IMR-90 (cell line): Measurements from ENCODE around the gene LYRM2. TPM values are rescaled to one million over a fixed set of nuclear protein-coding genes. Genes with fewer than 3 reads are reported as not detected.
A peak's percentile ranks its signal among the peaks of the same experiment; 100 is the strongest.

ENCODE experiments used
- ATAC-seq: fragments of 200-7000 bp; cut with Tn5 transposase; 2 replicates; pipeline ENCODE4 v1.9.1; 2020; ENCODE audit warnings: low read depth, mild to moderate bottlenecking, moderate library complexity
- BruUV-seq: library from RNA; stranded (reverse); fragments of 400-500 nt; replicated peaks from 2 replicates; lab custom pipeline; 2021; lab: Mats Ljungman, UMichigan
- CTCF ChIA-PET: fragments of 300-600 bp; formaldehyde crosslinking; extraction: SDS; loops from one replicate; lab custom pipeline; 2021; ENCODE audit warnings: antibody characterized with exemption; lab: Yijun Ruan, JAX
- POLR2A ChIA-PET: fragments of 300-600 bp; sonication (Branson Sonifier 250); formaldehyde crosslinking; loops from one replicate; lab custom pipeline; 2022; ENCODE audit warnings: antibody characterized with exemption; ENCODE audit not compliant: unreplicated experiment; lab: Charles Lee
- DNase-seq: peaks from one replicate; pipeline ENCODE4 v3.0.0; 2013
- H2AFZ ChIP-seq: replicated peaks from 2 replicates; pipeline ENCODE3; 2013; ENCODE audit warnings: low read length, mild to moderate bottlenecking; ENCODE audit not compliant: poor library complexity
- H2AK5ac ChIP-seq: 2 replicates; pipeline ENCODE4 v1.6.1; 2013; ENCODE audit warnings: low read depth, low read length, inconsistent platforms
- H2AK9ac ChIP-seq: replicated peaks from 2 replicates; pipeline ENCODE3; 2013; ENCODE audit warnings: mild to moderate bottlenecking, low read depth, low read length, moderate library complexity; ENCODE audit not compliant: poor library complexity
- H2BK120ac ChIP-seq: 2 replicates; pipeline ENCODE4 v1.6.1; 2013; ENCODE audit warnings: low read depth, low read length, inconsistent platforms
- H2BK15ac ChIP-seq: 3 replicates; pipeline ENCODE4 v1.6.1; 2013; ENCODE audit warnings: low read depth, low read length, inconsistent platforms
- H2BK20ac ChIP-seq: 2 replicates; pipeline ENCODE4 v1.6.1; 2013; ENCODE audit warnings: low read depth, mild to moderate bottlenecking, inconsistent platforms, low read length, moderate library complexity
- H2BK5ac ChIP-seq: 2 replicates; pipeline ENCODE4 v1.6.1; 2013; ENCODE audit warnings: mild to moderate bottlenecking, low read depth, low read length, inconsistent platforms; ENCODE audit not compliant: poor library complexity, severe bottlenecking
- H3K14ac ChIP-seq: replicated peaks from 2 replicates; pipeline ENCODE4 v1.6.1; 2013; ENCODE audit warnings: low read depth, low read length, inconsistent platforms
- H3K18ac ChIP-seq: 2 replicates; pipeline ENCODE4 v1.6.1; 2013; ENCODE audit warnings: low read depth, low read length, control low read depth
- H3K23ac ChIP-seq: 2 replicates; pipeline ENCODE4 v1.6.1; 2013; ENCODE audit warnings: low read depth, low read length, inconsistent platforms
- H3K27ac ChIP-seq: 2 replicates; pipeline ENCODE4 v1.5.1; 2013; ENCODE audit warnings: mild to moderate bottlenecking, control low read depth, low read length; ENCODE audit not compliant: insufficient read depth
- H3K27me3 ChIP-seq: 2 replicates; pipeline ENCODE4 v1.6.1; 2013; ENCODE audit warnings: low read length; ENCODE audit not compliant: control insufficient read depth, insufficient read depth
- H3K36me3 ChIP-seq: 2 replicates; pipeline ENCODE4 v1.6.1; 2013; ENCODE audit warnings: low read length, mixed read lengths; ENCODE audit not compliant: control insufficient read depth, insufficient read depth
- H3K4ac ChIP-seq: 2 replicates; pipeline ENCODE4 v1.6.1; 2013; ENCODE audit warnings: low read depth, low read length, inconsistent platforms
- H3K4me1 ChIP-seq: 2 replicates; pipeline ENCODE4 v1.6.1; 2013; ENCODE audit warnings: low read length, mixed read lengths; ENCODE audit not compliant: control insufficient read depth, insufficient read depth
- H3K4me2 ChIP-seq: 2 replicates; pipeline ENCODE4 v1.6.1; 2013; ENCODE audit warnings: low read depth, mild to moderate bottlenecking, control low read depth, low read length, moderate library complexity
- H3K4me3 ChIP-seq: 2 replicates; pipeline ENCODE4 v1.5.1; 2013; ENCODE audit warnings: low read depth, mild to moderate bottlenecking, control low read depth, low read length, moderate library complexity; ENCODE audit not compliant: insufficient read depth
- H3K56ac ChIP-seq: 2 replicates; pipeline ENCODE4 v1.6.1; 2013; ENCODE audit warnings: low read length, inconsistent platforms; ENCODE audit not compliant: insufficient read depth; ENCODE audit errors: extremely low read depth
- H3K79me1 ChIP-seq, 2 experiments: 2 replicates each; pipeline ENCODE4 v1.6.1; 2013; ENCODE audit warnings: low read length in 2 of 2, inconsistent platforms in 1 of 2, low read depth in 1 of 2
- H3K9ac ChIP-seq: 2 replicates; pipeline ENCODE4 v1.6.1; 2013; ENCODE audit warnings: low read depth, low read length, control low read depth
- H3K9me1 ChIP-seq: 2 replicates; pipeline ENCODE4 v1.6.1; 2013; ENCODE audit warnings: low read length, inconsistent platforms; ENCODE audit not compliant: insufficient read depth
- H3K9me3 ChIP-seq: 2 replicates; pipeline ENCODE4 v1.6.1; 2013; ENCODE audit warnings: low read length; ENCODE audit not compliant: control insufficient read depth, insufficient read depth
- H4K20me1 ChIP-seq: 2 replicates; pipeline ENCODE4 v1.6.1; 2013; ENCODE audit warnings: low read length, inconsistent platforms; ENCODE audit not compliant: insufficient read depth
- H4K5ac ChIP-seq: 2 replicates; pipeline ENCODE4 v1.6.1; 2013; ENCODE audit warnings: mild to moderate bottlenecking, low read depth, low read length, control low read depth
- H4K8ac ChIP-seq, 2 experiments: 2 replicates each; pipeline ENCODE4 v1.6.1; 2013; ENCODE audit warnings: low read depth in 2 of 2, low read length in 2 of 2, control low read depth in 1 of 2, inconsistent platforms in 1 of 2
- H4K91ac ChIP-seq: 2 replicates; pipeline ENCODE4 v1.6.1; 2013; ENCODE audit warnings: low read depth, low read length, inconsistent platforms; ENCODE audit not compliant: insufficient read depth
- ELK1 ChIP-seq: fragments of 150-350 bp; IDR thresholded peaks from 2 replicates; pipeline ENCODE4 v1.6.1; 2016; ENCODE audit warnings: low read depth, mild to moderate bottlenecking, low read length, moderate library complexity, borderline replicate concordance
- MXI1 ChIP-seq: IDR thresholded peaks from 2 replicates; pipeline ENCODE4 v1.6.1; 2012; ENCODE audit warnings: low read depth, mild to moderate bottlenecking, low read length, moderate library complexity, borderline replicate concordance
- WGBS, 2 experiments: methylation state at CpG; one replicate each; pipeline versions ENCODE4 v1.1.5 to v1.1.7; 2013; ENCODE audit warnings: missing lambda C conversion rate in 2 of 2; ENCODE audit not compliant: insufficient read length in 1 of 2; ENCODE audit errors: extremely low coverage in 2 of 2; 5-methylcytosine and 5-hydroxymethylcytosine counted together
- dilution Hi-C: fragments of 300-500 bp; cut with HindIII; formaldehyde crosslinking; loops from one replicate; pipeline ENCODE4 v1.14.3; 2018; ENCODE audit warnings: low sequenced_read_pairs; ENCODE audit not compliant: unreplicated experiment
- in situ Hi-C: fragments of 300-500 bp; cut with MboI; formaldehyde crosslinking; loops from 3 replicates; pipeline ENCODE4 v1.14.3; 2019; ENCODE audit warnings: low sequenced_read_pairs, inconsistent platforms, mixed read lengths
- intact Hi-C: fragments of 100-400 bp; cut with micrococcal nuclease; formaldehyde crosslinking; loops from 2 replicates; pipeline ENCODE4 v1.10.0; 2022
- polyA plus RNA-seq, 3 experiments: library from polyadenylated mRNA; depleted of rRNA; stranded (reverse); fragments of >200 nt; gene quantifications; 2 replicates each; pipeline ENCODE4 v1.2.3, GENCODE V29; 2012; ENCODE audit warnings: low replicate concordance in 1 of 3
- total RNA-seq: library from RNA; depleted of rRNA; stranded (reverse); fragments of >200 nt; gene quantifications from 2 replicates; pipeline ENCODE4 v1.2.3, GENCODE V29; 2012

LYRM2 gene
- total and polyA plus RNA-seq, 2 of the 4 experiments (the other 2 are of a cell fraction) = 14.0 to 24.0 TPM

GRCh38 chr6:89649682-89650081 is 11.1 kb upstream of the LYRM2 start:
- WGBS, 2 experiments = no CpG with 5 or more reads among the region's 1 CpG
- H3K4me3 ChIP-seq = no peak overlapping the region
- no peak overlapping the region for H2AK9ac ChIP-seq
- H3K36me3 ChIP-seq = peaks cover 24% of the 10 kb centered on the region
- no peak overlapping the region for H3K27ac ChIP-seq
- no peak overlapping the region for H4K5ac ChIP-seq
- H4K20me1 ChIP-seq = no peaks in the 10 kb centered on the region
- H3K18ac ChIP-seq = no peak overlapping the region
- POLR2A ChIA-PET = no interaction called here
- intact Hi-C loops = no loop called here
- H3K9me3 ChIP-seq = no peaks in the 10 kb centered on the region
- H4K91ac ChIP-seq = no peak overlapping the region
- H2BK120ac ChIP-seq = no peak overlapping the region
- CTCF ChIA-PET = no interaction called here
- H2BK5ac ChIP-seq = no peak overlapping the region
- no TSS peak for BruUV-seq
- no peak overlapping the region for H4K8ac ChIP-seq
- no peaks in the 10 kb centered on the region for H3K9me1 ChIP-seq
- no peak overlapping the region for H3K4ac ChIP-seq
- H2AK5ac ChIP-seq = no peak overlapping the region
- H2BK20ac ChIP-seq = no peak overlapping the region
- no peak overlapping the region for H3K23ac ChIP-seq
- TF ChIP-seq ELK1 (0 out of 2 replicates have a peak, but pooled peaks have one; percentile 3), MXI1 (no peak)
- no peaks in the 10 kb centered on the region for H3K27me3 ChIP-seq
- H2BK15ac ChIP-seq = no peak overlapping the region
- H2AFZ ChIP-seq = no peak overlapping the region
- H3K4me2 ChIP-seq = no peak overlapping the region
- H3K79me1 ChIP-seq = no peaks in the 10 kb centered on the region; a peak in 1 of 4 replicates
- no peak overlapping the region for H3K14ac ChIP-seq
- DNase-seq (no peak), ATAC-seq (no peak)
- no peaks in the 10 kb centered on the region for H3K4me1 ChIP-seq
- in situ Hi-C loops = no loop called here
- no peak overlapping the region for H3K56ac ChIP-seq
- no peak overlapping the region for H3K9ac ChIP-seq
- dilution Hi-C loops = no loop called here
